DMS114 treated with DMSO at 0.1 percent for 48 hours (cell line): ENCODE data around the gene PPIL1.
A peak's percentile ranks its signal among the peaks of the same experiment; 100 is the strongest.

Experiments used
- DNase-seq: peaks from one replicate; lab custom pipeline; 2025; ENCODE audit not compliant: unreplicated experiment; lab: John Stamatoyannopoulos, UW

The PPIL1 gene

DNA sequence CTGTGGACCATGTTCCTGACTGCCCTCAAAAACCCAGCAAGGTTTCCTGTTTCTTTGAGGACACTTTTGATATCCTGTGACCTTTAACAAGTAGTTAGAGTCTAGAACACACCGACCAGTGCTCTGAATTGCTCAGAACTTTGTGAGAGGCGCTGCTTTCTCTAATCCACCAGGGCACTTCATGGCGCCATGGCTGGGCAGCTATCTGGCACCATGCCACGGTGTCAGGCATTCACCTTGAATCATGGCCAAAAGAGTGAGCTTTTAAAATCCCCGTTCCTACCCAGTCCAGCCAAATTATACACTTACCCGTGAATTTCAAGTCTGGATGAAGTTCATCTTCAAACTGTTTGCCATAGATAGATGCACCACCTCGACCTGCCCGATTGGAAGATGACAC, 18.3 kb downstream of the PPIL1 start:
- no peak for DNase-seq

DNA sequence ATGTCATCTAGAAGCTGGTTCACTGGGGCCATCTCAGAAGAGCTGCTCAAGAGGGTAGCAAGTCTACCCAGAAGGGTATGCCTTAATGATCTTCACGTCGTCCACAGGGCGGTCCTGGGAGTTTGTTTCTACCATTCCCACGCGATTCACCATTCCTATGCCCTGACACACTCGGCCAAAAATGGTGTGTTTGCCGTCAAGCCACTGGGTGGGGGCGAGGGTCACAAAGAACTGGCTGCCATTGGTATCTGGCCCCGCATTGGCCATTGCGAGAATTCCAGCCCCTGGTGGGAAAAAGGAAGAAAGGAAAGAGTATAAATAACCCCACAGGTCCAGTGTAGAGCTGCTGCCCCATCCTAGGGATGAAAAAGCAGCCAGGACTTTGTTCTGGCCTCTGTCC, 18.9 kb downstream of the PPIL1 start:
- DNase-seq, result no peak

DNA sequence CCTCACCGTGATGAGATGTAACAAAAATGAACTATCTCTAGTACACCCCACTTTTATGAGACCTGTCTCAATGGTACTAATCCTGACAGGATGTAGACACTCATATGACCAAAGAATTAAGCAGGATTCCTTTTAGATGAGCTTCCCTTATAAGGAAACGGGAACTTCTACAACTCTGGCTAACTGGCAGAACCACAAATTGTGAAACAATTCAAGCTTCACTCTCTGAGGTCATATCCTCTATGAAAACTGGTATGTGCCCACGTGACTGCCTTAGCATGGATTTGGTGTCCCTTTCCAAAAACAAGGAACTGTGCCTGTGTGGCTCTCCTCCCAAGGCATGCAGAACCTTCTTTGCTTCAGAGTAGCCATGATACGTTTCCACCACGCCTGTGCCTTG, 21.3 kb downstream of the PPIL1 start:
- no peak for DNase-seq

DNA sequence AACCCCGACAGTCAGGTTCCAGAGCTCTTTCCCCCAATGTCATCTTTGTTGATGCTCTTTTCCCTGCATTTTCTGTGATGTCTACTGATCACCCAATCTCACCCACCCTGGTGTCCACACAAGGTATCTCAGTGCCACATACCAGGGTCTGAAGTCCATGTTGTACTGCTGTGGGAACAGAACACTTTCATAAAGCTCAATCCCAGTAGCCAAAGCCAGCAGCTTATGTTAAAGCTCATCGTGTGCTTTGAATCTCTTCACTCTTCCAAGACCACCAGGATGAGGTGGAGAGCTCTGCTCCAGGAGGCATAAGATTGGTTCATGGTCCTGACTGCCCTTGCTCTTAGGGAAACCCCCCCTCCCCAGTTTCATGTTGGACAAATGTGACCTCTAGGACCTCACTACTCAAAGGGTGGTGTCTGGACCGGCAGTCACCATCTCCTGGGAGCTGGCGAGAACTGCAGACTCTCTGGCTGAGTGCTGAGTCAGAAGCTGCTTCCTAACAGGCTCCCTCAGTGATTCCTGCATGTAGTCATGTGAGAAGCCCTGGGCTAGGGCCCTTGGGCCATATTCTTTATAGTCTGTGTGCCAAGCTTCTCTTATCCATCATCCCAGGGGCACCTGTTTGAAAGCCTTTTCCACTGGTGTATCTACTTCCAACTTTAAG, 22.0 kb downstream of the PPIL1 start:
- DNase-seq, result no peak

DNA sequence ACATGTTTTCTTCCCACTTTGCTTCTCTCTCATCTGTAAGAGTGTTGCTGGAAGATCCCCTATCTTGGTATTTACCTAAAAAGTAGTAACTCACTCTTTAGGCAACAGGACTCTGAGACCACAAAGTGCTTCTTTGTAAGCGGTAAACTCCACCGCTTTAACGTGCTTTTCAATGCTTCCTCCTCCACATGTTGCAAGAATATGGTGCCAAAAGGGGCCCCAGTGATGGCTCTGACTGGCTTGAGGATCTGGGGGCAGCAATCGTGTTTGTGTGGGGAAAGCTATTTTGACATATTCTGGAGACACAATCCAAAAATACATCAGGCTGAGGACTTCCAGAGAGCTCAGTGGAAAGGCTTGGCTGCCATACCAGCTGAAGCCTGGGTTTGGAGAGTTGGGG, 23.0 kb downstream of the PPIL1 start:
- DNase-seq, result no peak

DNA sequence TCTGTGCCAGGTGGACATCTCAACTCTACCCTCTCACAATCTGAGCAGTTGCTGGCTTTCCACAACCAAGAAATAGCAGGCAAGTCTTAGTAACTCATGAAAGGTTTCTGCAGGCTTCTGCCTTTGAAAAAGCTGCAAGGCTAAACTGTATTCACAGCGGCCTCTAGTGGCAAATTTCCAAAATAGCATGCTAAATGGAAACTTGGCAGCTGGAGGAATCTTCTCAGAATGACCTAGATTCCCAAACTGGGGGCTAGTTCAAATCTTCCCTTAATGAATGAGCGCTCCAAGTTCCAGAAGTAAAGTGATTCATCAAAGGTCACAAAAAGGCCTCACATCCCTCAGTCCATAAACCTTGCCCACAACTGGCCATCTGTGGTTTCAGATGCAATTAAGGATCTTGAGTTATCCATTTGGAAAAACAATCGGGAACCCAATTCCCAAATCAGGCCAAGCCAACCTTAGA, 23.4 kb downstream of the PPIL1 start:
- DNase-seq, result peak; percentile 34

DNA sequence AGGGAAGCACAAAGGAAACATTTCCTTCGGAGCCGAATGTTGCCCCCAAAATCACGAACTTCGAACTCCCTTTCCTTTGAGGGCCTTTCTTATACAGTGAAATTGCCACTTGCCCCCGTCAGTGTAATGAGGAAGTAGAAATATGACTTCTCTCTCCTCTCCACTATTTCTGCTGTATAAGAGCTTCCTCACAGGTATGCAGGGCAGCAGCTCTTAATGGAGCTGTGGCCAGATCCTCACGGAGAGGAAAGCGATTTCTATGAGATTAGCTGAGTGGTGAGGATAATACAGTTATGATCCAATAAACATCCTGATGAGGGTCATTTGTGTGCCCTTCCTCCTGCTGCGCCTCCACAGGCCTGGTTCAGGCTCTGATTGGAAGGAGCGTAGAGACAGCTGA, 24.6 kb downstream of the PPIL1 start:
- no peak for DNase-seq

DNA sequence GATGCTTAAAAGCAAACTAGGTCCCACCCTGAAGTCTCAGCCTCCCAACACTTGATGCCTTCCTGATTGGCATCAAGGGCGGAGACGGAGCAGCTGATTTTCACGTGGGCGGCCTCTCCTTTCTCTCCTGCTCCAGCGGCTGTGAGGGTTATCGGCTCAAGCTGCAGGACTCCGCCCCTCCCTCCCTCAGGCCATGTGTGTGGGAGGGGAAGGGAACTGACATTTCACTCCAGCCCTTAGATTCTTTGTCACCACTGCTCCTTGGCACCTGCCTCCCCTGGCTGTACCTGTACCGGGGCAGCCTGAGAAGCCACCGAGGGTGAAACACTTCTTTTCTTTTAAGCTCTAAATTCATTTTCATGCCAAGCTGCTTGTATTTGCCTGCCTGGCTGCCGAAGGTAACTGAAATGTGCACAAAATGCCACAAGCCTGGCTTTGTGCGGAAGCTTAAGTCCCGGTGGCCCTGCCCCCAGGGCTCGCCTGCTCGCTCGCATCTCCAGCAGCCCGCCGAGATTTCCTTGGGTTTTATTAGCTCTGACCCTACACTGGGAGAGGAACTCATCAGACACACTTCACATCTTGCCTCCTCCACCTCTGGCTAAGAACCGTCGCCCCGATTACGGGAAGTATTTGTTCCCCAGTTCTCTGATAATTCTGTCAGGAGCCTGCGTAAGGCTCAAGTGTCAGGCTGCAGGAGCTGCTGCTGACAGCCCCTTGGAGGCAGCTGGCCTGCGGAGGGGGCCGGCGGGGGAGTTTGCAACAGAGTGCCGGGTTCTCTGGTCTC, 25.8 kb downstream of the PPIL1 start:
- DNase-seq, result no peak

DNA sequence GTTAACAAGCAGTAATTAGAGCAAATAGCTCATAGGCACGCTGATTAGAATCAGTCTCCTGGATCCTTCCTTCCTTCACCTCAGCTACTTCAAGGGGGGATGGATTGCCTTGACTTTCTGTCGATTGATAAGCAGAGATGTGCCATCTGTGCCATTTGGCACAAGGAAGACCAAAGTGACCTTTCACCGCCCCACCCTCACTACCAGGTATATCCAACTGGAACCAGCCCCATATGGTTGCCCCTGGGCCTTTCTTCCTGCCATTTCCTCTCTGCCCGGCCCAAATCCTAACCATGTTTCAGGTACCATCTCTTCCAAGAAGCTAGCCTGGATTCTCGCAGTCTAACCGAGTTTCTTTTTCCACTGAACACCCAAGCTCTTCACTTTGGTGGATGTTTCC, 26.6 kb downstream of the PPIL1 start:
- no peak for DNase-seq

DNA sequence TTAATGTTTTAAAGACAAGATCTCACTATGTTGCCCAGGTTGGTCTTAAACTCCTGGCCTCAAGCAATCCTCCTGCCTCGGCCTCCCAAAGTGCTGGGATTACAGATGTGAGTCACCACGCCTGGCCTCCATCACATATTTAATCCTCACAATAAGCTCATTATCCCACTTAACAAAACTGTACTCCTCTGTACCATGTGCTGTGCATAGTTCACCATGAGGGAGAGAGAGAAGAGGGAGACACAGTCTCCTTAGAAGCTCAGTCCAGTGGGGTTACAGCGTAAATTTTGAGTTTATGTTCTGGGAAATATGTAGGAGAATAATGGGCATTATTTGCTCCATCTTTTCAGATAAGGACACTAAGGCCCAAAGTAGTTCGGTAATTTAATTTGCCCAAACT, 27.5 kb downstream of the PPIL1 start:
- DNase-seq, result no peak

DNA sequence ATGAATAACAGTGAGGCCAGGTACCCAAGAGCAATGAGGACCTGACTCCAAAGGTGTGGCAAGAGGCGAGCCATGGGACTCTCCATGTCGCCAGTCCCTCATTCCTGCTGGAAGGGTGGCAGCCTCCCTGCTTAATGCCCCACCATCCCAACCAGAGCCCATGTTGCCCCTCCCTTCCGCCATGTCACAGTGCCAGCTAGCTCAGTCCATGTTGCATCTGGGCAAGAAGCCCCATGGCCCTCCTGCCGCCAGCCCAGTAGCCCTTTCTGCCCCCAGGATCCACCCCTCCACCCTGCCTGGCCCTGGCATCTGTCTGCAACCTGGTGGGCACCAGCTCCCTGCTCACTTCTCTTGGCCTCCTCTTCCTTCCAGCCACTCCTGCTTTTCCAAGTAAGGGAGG, 29.4 kb downstream of the PPIL1 start:
- no peak for DNase-seq

DNA sequence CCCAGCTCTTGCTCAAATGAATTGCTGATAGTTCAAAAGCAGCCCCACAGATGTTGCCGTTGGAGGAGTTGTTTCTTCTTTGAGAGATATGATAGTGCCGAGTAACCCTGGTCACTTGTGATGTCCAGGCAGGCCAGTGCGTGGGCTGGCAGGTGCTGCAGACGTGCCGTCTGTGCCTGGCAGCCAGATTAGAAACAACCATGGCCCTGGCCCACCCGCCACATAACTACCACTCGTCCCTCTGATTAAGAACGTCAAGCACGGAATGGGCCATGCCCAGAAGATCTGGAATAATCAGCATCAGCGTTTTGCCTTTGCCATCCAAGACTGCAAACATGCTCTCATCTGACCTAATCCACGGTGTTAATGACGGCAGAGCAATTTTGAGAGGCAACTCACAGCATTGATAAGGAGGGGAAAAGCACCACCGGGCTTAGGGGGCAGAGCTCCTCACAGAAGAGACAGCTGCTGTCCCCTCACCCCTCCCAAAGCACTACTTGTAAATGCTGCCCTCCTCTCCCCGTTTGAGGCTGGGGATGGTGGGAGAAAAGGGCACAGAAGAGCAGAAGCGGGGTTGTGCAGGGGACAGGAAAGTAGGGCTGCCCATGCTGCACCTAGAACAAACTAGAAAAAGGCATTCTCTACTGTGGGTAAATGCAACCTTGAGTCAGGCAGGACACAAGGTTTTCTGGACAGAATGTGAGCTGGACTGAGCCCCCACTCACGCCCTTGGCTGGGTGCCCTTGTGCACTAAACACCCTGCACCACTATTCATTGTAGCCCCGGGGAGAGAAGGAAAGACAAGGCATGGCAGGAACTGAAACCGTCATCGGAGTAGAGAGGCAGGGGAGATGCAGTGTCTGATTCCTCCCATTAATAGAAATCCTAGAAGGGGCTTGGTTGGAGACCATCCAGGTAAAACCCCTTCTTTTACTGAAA, 30.1 kb downstream of the PPIL1 start:
- no peak for DNase-seq

DNA sequence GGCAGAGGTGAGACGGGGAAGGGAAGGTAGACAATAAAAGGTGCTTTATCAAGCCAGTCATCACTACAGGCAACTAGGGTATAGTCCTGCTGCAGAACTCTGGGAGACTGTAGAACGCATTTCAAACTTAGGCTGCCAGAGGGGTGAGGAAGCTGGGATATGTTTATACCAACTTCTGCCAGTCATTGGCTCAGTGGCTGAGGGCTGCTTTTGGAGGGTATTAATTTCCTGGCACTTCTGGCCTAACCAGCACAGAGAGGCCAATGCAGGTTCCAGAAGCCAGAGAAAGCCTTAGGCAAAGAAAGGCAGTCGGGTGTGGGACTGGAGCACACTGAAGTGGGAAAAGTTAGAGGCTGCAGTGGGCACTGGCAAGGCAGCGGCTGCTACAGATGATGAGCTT, 31.4 kb downstream of the PPIL1 start:
- DNase-seq, result no peak

DNA sequence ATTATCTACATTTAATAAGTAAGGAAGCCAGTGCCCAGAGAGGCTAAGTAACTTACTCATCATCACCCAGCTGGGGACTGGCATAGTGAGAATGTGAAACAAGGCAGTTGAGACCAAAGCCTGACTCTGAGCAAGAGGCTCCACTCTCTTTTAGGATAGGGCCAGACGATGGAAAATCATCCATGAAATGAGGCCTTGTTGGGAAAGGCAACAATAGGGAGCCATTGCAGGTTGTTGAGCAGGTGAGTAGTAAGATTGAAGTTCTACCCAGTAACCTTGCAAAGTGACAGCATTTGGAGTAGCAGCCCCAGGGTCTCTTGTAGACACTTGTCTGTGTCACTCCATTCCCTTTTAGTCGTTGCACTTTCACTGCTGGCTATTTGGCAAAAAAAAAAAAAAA, 32.8 kb downstream of the PPIL1 start:
- no peak for DNase-seq

DNA sequence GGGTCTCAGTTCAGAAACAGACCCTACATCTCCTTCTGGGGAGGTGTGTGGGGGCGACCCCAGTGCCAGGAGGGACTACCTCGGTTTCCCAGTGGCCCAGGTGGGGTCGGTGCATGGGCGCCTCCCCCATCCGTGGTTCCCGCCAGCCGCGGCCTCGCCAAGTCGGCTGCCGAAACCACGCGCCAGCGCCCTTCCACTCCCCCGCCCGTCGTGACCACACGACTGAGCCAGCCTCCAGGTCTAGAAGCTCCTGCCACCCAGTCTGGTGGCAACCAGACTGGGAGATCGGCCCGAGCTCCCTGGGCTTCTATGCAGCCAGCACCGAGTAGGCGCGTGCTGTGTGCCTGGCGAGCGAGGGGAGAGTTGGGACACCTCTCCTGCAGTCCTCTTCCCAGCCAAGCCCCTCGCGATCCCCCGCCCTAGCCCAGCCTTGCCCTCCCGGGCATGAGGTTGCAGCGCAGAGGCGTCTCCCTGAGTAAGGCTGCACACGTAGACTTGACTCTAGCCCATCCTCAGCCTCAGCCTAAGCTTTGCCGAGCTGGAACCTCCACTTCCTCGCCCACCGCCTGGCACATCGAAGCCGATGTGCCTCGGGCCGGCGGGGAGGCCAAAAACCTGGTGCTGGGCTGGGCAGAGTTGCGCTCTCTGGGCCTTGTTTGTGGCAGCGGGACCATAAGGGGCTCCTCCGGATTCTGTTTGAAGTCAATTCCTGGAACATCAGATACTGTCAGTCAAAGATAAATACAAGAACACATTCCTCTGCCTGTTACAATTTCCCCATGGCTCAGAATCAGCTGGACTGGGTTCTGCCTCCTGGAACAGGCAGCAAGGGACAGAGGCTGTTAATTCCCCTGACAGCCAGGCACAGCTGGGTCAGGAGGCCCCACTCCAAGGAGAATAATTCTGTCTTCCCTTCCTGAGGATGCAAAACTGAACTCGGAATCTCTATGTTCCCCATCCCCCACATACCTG, 33.9 kb downstream of the PPIL1 start:
- DNase-seq, result no peak

DNA sequence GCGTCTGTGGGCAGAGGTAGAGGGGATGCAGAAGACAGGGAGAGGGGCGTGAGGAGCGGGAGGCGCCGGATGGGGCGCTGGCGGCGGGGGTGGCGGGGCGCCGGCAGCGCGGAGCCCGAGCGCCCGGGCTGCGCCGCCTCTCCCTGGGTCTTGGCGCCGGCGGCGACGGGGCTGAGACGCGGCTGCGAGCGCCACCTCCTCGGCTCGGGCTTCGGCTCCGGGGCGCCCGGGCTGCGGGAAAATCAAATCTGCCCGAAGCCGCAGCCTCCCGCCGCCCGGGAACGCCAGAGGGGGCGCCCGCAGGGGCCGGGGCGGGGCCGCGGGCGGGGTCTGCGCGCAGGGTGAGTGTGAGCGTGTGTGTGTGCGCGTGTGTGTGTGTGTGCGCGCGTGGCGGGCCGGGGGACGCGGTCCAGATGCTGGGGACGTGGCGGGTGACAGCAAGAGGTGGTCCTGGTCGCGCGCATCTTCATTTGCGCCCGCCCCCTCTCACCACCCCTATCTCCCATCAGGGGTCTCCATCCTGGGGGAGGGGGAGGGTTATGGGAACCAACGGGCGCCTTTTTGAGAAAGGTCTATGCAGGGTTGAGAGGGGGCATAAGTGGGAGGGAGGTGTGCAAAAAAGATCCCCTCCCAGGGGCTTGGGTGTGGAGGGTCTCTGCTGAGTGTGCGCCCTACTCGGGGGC, 34.7 kb downstream of the PPIL1 start:
- DNase-seq, result no peak

DNA sequence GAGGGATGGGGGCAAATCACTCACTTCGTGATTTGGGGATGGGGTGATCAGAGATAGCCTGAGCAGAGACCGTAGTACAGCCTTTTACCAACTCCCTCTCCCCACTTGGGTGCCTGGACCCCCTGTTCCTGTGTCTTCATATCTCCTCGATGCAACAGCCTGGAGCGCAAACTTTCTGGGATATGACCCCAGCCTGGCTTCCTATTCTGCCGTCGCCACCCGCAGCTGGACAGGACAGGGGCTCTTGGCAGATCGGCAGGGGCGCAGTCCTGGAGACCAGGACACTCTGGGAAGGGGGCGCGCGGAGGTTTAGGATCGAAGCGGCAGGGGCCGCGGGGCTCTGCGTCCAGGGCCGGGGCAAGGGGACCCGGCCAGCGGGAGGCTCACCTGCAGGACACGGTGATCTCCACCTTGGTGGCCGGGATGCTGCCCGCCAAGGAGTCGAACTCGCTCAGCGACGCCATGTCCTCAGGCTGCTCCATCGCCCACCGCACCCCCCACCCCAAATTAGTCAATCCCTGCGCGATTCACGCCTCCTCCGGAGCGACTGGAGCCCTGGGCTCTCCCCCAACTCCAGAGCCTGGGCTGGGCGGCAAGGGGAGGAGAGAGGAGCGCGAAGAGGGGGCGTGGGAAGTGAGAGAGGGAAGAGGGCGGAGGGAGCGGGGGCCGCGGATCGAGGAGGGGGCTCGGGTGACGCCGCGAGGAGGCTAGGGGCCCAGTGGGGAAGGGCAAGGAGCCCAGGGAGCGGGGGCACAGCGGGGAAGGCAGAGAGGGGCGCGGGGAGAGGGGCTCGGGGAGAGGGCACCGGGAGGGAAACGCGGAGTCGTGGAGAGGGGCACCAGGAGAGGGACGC, 35.5 kb downstream of the PPIL1 start, which contains the start of gene CPNE5:
CPNE5 (minus strand) TSS at position 549 of the 853 bp plus-strand sequence; CDS start at position 482, 67 bp downstream.
- no peak for DNase-seq

DNA sequence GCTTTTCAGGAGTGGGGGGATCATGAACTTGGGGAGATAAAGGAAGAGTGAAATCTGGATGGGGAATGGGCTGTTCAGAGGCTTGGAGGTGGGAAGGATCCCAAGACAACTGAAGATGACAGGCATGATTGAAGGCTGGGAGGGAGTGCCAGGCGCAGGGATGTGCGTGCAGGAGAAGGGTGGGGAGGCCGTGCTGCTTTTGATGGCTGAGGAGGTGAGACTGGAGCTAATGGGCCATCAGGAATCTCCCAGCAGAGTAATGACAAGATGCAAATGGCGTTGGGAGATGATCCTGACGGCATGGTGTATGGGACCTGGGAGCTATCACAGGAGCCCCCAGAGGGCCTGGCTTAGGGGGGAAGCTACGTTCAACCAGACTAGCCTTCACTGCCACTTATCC, 36.9 kb downstream of the PPIL1 start:
- no peak for DNase-seq

DNA sequence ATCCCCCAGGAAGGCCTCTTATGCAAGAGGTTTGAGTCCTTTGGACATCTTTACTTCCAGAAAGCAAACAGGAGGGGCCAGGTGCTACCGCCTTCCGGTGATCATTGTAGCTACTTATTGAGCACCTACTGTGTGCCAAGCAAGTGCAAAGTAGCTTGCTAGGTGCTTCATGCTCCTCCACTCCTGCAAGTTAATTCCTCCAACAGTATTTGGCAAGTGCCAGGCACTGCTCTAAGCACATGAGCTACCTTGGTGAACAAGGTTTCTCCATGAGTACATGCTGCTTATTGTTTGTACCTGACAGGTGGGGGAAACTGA, 37.6 kb downstream of the PPIL1 start:
- no peak for DNase-seq
